ENCODE measurements around the gene ERMARD.

The ERMARD gene

DNA sequence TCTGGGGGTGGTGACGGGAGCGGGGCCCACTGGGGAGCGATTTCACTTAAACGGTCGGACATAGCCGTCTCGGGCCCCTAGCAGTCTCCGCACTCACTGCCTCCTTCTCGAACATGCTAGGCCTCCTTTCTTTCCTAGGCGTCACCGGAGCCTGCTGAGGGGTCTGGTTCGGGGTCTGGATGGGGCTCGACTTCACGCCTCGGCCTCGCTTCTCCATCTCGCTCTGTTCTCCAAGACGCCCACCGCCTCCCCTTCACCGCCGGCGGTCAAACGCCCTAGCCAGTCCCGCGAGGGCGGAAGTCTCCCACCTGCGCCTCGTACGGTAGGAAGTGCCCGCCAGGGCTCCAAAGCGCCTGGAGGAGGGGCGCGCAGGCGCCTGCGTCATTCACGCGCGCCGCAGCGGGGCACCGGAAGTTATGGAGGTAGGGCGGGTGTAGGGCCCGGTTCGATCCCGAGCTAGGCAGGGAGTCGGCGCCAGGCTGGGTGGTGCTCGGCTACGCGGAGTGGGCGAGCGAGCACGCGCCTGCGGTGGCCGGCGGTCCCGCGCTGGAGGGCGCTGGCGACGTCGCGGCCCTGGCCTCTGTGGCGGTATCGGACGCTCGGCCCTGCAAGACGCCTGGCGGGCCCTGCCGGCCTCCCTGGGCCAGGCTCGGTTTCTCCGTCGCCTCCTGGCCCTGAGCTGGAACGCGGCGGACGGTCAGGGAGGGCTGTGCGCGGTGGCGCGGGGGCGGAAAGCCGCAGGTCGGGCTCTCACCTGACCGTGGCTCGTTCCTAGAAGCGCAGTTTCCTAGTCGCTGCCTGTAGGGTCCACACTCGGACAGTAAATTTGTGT, at the start of gene ERMARD, which contains the start of gene DYNLT2:
TSS of gene ERMARD (plus strand) at position 381 of the 832 bp plus-strand sequence. CDS start at position 417, 36 bp downstream.
TSS of gene DYNLT2 (minus strand) at position 331 of the 832 bp plus-strand sequence. CDS start at position 217, 114 bp downstream.
- H4K20me1 ChIP-seq (ENCODE audit: control insufficient read depth, insufficient read depth, low read depth, low read length), result peaks cover 4% of the 10 kb centered on the region; the same call in 1 of the 2 replicates
- H3K9me3 ChIP-seq (ENCODE audit: control insufficient read depth, insufficient read depth, low read length), result no peaks in the 10 kb centered on the region
- H3K4me1 ChIP-seq (ENCODE audit: control insufficient read depth, low read length), result peaks cover 23% of the 10 kb centered on the region
- H3K79me2 ChIP-seq (ENCODE audit: control insufficient read depth, low read length), result peaks cover 48% of the 10 kb centered on the region
- H3F3A ChIP-seq (ENCODE audit: control insufficient read depth, insufficient read depth), result peaks cover 11% of the 10 kb centered on the region
- TF ChIP-seq EZH2phosphoT487 (IDR thresholded peaks at IDR 0.05; ENCODE audit: borderline replicate concordance, low read length), result no peak
- TF ChIP-seq, protein P1, sequence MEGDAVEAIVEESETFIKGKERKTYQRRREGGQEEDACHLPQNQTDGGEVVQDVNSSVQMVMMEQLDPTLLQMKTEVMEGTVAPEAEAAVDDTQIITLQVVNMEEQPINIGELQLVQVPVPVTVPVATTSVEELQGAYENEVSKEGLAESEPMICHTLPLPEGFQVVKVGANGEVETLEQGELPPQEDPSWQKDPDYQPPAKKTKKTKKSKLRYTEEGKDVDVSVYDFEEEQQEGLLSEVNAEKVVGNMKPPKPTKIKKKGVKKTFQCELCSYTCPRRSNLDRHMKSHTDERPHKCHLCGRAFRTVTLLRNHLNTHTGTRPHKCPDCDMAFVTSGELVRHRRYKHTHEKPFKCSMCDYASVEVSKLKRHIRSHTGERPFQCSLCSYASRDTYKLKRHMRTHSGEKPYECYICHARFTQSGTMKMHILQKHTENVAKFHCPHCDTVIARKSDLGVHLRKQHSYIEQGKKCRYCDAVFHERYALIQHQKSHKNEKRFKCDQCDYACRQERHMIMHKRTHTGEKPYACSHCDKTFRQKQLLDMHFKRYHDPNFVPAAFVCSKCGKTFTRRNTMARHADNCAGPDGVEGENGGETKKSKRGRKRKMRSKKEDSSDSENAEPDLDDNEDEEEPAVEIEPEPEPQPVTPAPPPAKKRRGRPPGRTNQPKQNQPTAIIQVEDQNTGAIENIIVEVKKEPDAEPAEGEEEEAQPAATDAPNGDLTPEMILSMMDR (IDR thresholded peaks at IDR 0.05; ENCODE audit: low read depth, low read length, poor library complexity, severe bottlenecking), result peak; percentile 11
- H3K27me3 ChIP-seq (ENCODE audit: control insufficient read depth, low read length), result no peaks in the 10 kb centered on the region
- no peaks in the 10 kb centered on the region for H3K9me2 ChIP-seq (replicated peaks; ENCODE audit: control insufficient read depth, low read length)
- H3K27ac ChIP-seq (ENCODE audit: low read depth, low read length), result peak within 1 kb of the TSS; percentile 59
- H3K4me2 ChIP-seq (ENCODE audit: low read length), result peak within 1 kb of the TSS; percentile 85
- H3K36me3 ChIP-seq (ENCODE audit: control insufficient read depth, low read length), result peaks cover 50% of the 10 kb centered on the region
- H3K4me3 ChIP-seq (ENCODE audit: low read length), result peak within 1 kb of the TSS; percentile 90

DNA sequence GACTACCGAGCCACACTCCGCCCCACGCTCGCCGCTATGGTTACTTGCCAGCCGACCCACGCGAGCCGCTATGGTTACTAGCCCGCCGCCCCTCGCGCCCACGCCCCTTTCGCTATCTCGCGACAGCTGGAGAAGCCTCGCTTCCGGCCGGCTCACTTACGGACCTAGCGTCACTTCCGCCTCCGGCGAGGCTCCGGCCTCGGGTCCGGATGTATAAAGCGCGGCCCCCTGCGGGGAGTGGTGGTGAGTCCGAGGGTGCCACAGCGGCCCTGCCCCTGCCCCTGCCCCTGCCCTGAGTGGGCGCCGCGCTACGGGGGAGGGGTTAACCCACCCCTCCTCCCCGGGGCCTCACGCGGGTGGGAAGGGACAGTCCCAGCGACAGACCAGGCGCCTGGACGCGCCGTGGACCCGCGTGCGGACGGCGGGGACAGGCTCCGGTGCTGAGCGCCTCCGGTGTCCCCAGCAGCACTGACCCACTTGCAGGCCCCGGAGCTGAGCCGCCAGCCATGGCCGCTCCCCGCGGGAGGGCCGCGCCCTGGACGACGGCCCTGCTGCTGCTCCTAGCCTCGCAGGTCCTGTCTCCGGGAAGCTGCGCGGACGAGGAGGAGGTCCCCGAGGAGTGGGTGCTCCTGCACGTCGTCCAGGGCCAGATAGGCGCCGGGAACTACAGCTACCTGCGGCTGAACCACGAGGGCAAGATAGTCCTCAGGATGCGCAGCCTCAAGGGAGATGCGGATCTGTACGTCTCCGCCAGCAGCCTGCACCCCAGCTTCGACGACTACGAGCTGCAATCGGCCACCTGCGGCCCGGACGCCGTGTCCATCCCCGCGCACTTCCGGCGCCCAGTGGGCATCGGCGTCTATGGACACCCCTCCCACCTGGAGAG, 49.2 kb upstream of the ERMARD start, which contains the start of the genes C6orf120 and WDR27:
TSS of gene C6orf120 (plus strand) at position 173 of the 886 bp plus-strand sequence. CDS start at position 507, 334 bp downstream.
TSS of gene WDR27 (minus strand) at position 76 of the 886 bp plus-strand sequence. CDS start 13,024 bp downstream, outside the sequence.
- Histone ChIP-seq H3K9me2 (replicated peaks; ENCODE audit: control insufficient read depth, low read length) (no peaks in the 10 kb centered on the region), H3F3A (ENCODE audit: control insufficient read depth, insufficient read depth) (peaks cover 4% of the 10 kb centered on the region; the same call in 1 of the 2 replicates), H3K27me3 (ENCODE audit: control insufficient read depth, low read length) (no peaks in the 10 kb centered on the region), H3K4me3 (ENCODE audit: low read length) (peak within 1 kb of the TSS; percentile 84), H3K27ac (ENCODE audit: low read depth, low read length) (peak within 1 kb of the TSS; percentile 59), H3K4me2 (ENCODE audit: low read length) (peak within 1 kb of the TSS; percentile 66), H3K79me2 (ENCODE audit: control insufficient read depth, low read length) (peaks cover 90% of the 10 kb centered on the region), H3K36me3 (ENCODE audit: control insufficient read depth, low read length) (peaks cover 77% of the 10 kb centered on the region), H3K4me1 (ENCODE audit: control insufficient read depth, low read length) (peaks cover 50% of the 10 kb centered on the region), H4K20me1 (ENCODE audit: control insufficient read depth, insufficient read depth, low read depth, low read length) (peaks cover 10% of the 10 kb centered on the region), H3K9me3 (ENCODE audit: control insufficient read depth, insufficient read depth, low read length) (no peaks in the 10 kb centered on the region)
- no peak for TF ChIP-seq EZH2phosphoT487 (IDR thresholded peaks at IDR 0.05; ENCODE audit: borderline replicate concordance, low read length)
- TF ChIP-seq, protein P1 (IDR thresholded peaks at IDR 0.05; ENCODE audit: low read depth, low read length, poor library complexity, severe bottlenecking), result no peak

DNA sequence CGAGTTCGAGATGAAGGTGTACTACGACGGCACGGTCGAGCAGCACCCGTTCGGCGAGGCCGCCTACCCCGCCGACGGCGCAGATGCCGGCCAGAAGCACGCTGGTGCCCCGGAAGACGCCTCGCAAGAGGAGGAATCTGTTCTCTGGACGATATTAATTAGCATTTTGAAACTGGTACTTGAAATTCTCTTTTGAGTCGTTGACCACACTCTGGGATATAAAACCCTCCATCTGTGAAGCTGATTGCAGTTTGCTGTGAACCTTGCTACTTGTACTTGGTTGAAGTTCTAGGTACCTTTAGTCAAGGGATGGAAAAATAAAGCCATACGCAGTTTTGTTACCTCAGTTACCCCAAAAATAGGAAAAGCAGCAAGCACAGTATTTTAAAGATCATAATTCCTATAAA, 48.6 kb upstream of the ERMARD start:
- Histone ChIP-seq H3K9me2 (replicated peaks; ENCODE audit: control insufficient read depth, low read length) (no peaks in the 10 kb centered on the region), H4K20me1 (ENCODE audit: control insufficient read depth, insufficient read depth, low read depth, low read length) (peaks cover 10% of the 10 kb centered on the region), H3K4me1 (ENCODE audit: control insufficient read depth, low read length) (peaks cover 56% of the 10 kb centered on the region), H3F3A (ENCODE audit: control insufficient read depth, insufficient read depth) (peaks cover 11% of the 10 kb centered on the region), H3K79me2 (ENCODE audit: control insufficient read depth, low read length) (peaks cover 91% of the 10 kb centered on the region), H3K27me3 (ENCODE audit: control insufficient read depth, low read length) (no peaks in the 10 kb centered on the region), H3K9me3 (ENCODE audit: control insufficient read depth, insufficient read depth, low read length) (no peaks in the 10 kb centered on the region), H3K4me3 (ENCODE audit: low read length) (peak overlapping the region; percentile 84), H3K4me2 (ENCODE audit: low read length) (peak overlapping the region; percentile 66), H3K27ac (ENCODE audit: low read depth, low read length) (peak overlapping the region; percentile 59), H3K36me3 (ENCODE audit: control insufficient read depth, low read length) (peaks cover 77% of the 10 kb centered on the region)
- TF ChIP-seq, protein P1 (IDR thresholded peaks at IDR 0.05; ENCODE audit: low read depth, low read length, poor library complexity, severe bottlenecking), result no peak
- no peak for TF ChIP-seq EZH2phosphoT487 (IDR thresholded peaks at IDR 0.05; ENCODE audit: borderline replicate concordance, low read length)

All from DOHH2 (cell line).